Neural cell (in vitro differentiated cells): ENCODE measurements around the gene ASCL1.

Source experiments
- CTCF ChIP-seq: fragments of 450-650 bp; IDR thresholded peaks from 2 replicates; pipeline ENCODE4 v1.5.1; 2014; ENCODE audit warnings: antibody characterized with exemption, mild to moderate bottlenecking, moderate library complexity; ENCODE audit not compliant: poor library complexity, severe bottlenecking
- EP300 ChIP-seq: fragments of 450-650 bp; conservative IDR thresholded peaks from 2 replicates; pipeline ENCODE4 v1.6.1; 2014; ENCODE audit warnings: antibody characterized with exemption, mild to moderate bottlenecking, moderate library complexity; ENCODE audit not compliant: poor library complexity, severe bottlenecking
- POLR2AphosphoS5 ChIP-seq: IDR thresholded peaks from 2 replicates; pipeline ENCODE4 v1.6.1; 2012

- TF ChIP-seq CTCF: no peak
- no peak for TF ChIP-seq POLR2AphosphoS5
- no peak for TF ChIP-seq EP300
These were observed 6.3 kb downstream of the ASCL1 start for GRCh38 chr12:102963796-102964195.
